ENCODE data around the gene RNPEP.
"Not testable (repeated sequence)": the region's sequence is repeated elsewhere in the genome, so short reads cannot be mapped to it uniquely, and the experiment has no call there.

RNPEP gene

GRCh38 chr1:202010180-202011015, 27.9 kb downstream of the RNPEP start, which contains the start of gene ELF3:
ELF3 (plus strand) TSS chr1:202010587; CDS start chr1:202011137, 550 bp downstream.
- DNase-seq (ENCODE audit: low read depth) = no peak

GRCh38 chr1:202011994-202012393, 29.5 kb downstream of the RNPEP start:
- no peak for DNase-seq (ENCODE audit: low read depth)

- no peak for DNase-seq (ENCODE audit: low read depth)
These were observed 30.4 kb downstream of the RNPEP start for GRCh38 chr1:202012544-202013478.

- DNase-seq (ENCODE audit: low read depth) = no peak
These were observed 31.2 kb downstream of the RNPEP start for GRCh38 chr1:202013603-202014002.

- no peak for DNase-seq (ENCODE audit: low read depth)
These were observed 31.6 kb downstream of the RNPEP start for GRCh38 chr1:202014060-202014459.

- no peak for DNase-seq (ENCODE audit: low read depth)
These were observed 32.6 kb downstream of the RNPEP start for GRCh38 chr1:202014915-202015661.

GRCh38 chr1:202015662-202015937, 33.2 kb downstream of the RNPEP start:
- DNase-seq (ENCODE audit: low read depth) = no peak

- DNase-seq (ENCODE audit: low read depth) = no peak
These were observed 33.8 kb downstream of the RNPEP start for GRCh38 chr1:202016022-202016810.

- DNase-seq (ENCODE audit: low read depth) = no peak
These were observed 34.6 kb downstream of the RNPEP start for GRCh38 chr1:202016811-202017748.

GRCh38 chr1:202017749-202018467, 35.5 kb downstream of the RNPEP start:
- no peak for DNase-seq (ENCODE audit: low read depth)

GRCh38 chr1:202018468-202019234, 36.2 kb downstream of the RNPEP start:
- DNase-seq (ENCODE audit: low read depth) = no peak

- not testable (repeated sequence) for DNase-seq (ENCODE audit: low read depth)
These were observed 36.7 kb downstream of the RNPEP start for GRCh38 chr1:202019235-202019558.

GRCh38 chr1:202023001-202023433, 40.6 kb downstream of the RNPEP start:
- no peak for DNase-seq (ENCODE audit: low read depth)

GRCh38 chr1:202029171-202029665, 46.8 kb downstream of the RNPEP start:
- no peak for DNase-seq (ENCODE audit: low read depth)

GRCh38 chr1:202029727-202030126, 47.3 kb downstream of the RNPEP start:
- DNase-seq (ENCODE audit: low read depth) = no peak

- DNase-seq (ENCODE audit: low read depth) = no peak
These were observed 49.3 kb downstream of the RNPEP start for GRCh38 chr1:202031796-202032195.

- no peak for DNase-seq (ENCODE audit: low read depth)
These were observed 51.8 kb downstream of the RNPEP start for GRCh38 chr1:202034149-202034682.

- DNase-seq (ENCODE audit: low read depth) = no peak
These were observed 52.4 kb downstream of the RNPEP start for GRCh38 chr1:202034683-202035462.

All from stimulated activated CD8-positive, alpha-beta memory T cell treated with anti-CD3 and anti-CD28 coated beads, Interleukin-7, amount 100 ng/mL, for 24 hours (primary cell).